GM23248 (cell line): ENCODE data around the gene ODAPH.
"Not testable (repeated sequence)": the region's sequence is repeated elsewhere in the genome, so short reads cannot be mapped to it uniquely, and the experiment has no call there.

Experiments used
- EZH2 ChIP-seq: fragments of 200-600 bp; sonication (generic); IDR thresholded peaks from 2 replicates; pipeline ENCODE4 v1.6.1; 2018; ENCODE audit warnings: antibody characterized with exemption, mild to moderate bottlenecking; ENCODE audit not compliant: insufficient read depth, poor library complexity, severe bottlenecking
- EZH2phosphoT487 ChIP-seq: fragments of 200-600 bp; sonication (generic); IDR thresholded peaks from 2 replicates; pipeline ENCODE4 v1.6.1; 2018; ENCODE audit warnings: antibody characterized with exemption, moderate library complexity, mild to moderate bottlenecking, low read depth; ENCODE audit not compliant: insufficient read depth

GRCh38 chr4:75533339-75533887 is 22.5 kb upstream of the ODAPH start:
- TF ChIP-seq EZH2, EZH2phosphoT487: not testable (repeated sequence)
